Vagina (tissue), 2 donors: ENCODE results near the gene CTDSPL.

Experiments used
- CTCF ChIP-seq, 3 experiments: fragments of 450-650 bp in 2 of 3; fragments of 200-600 bp in 1 of 3; sonication (generic) in 1 of 3; IDR thresholded peaks; one replicate each; pipeline ENCODE4 v1.5.1; 2017 to 2019; ENCODE audit warnings: antibody characterized with exemption in 3 of 3, mild to moderate bottlenecking in 2 of 3, moderate library complexity in 2 of 3
- POLR2AphosphoS5 ChIP-seq, 2 donors: sonication (generic); formaldehyde crosslinking; IDR thresholded peaks; one replicate each; pipeline ENCODE4 v1.9.0; 2017; ENCODE audit warnings: antibody characterized with exemption in 2 of 2, mild to moderate bottlenecking in 2 of 2, low read depth in 1 of 2; ENCODE audit not compliant: insufficient read depth in 1 of 2

GRCh38 chr3:37912052-37912733 is 50.5 kb downstream of the CTDSPL start:
- no peak for TF ChIP-seq CTCF (IDR thresholded peaks at IDR 0.05)
- no peak for TF ChIP-seq POLR2AphosphoS5 (IDR thresholded peaks at IDR 0.05; ENCODE audit: insufficient read depth in 1 of 2, low read depth in 1 of 2)
